Gastrocnemius medialis (tissue), 4 donors: ENCODE results near the gene KAZN. TPM values are rescaled to one million over a fixed set of nuclear protein-coding genes. Genes with fewer than 3 reads are reported as not detected.

Experiments
- ATAC-seq, 2 donors: fragments of 150-250 bp; one replicate each; pipeline ENCODE4 v1.9.1; 2016
- DNase-seq, 2 donors: peaks; one replicate each; pipeline ENCODE4 v3.0.0-alpha.2; 2019
- H3K27ac ChIP-seq, 4 donors: fragments of 200-600 bp; sonication (generic); 1 replicate in 1 of 4; 2 replicates in 3 of 4; pipeline ENCODE4 v1.5.1; 2016 to 2018; ENCODE audit warnings: mild to moderate bottlenecking in 2 of 4, moderate library complexity in 1 of 4
- H3K27me3 ChIP-seq, 3 donors: fragments of 200-600 bp; sonication (generic) in 2 of 3; 1 replicate in 1 of 3; 2 replicates in 2 of 3; pipeline versions ENCODE4 v1.5.1 to v1.6.0; 2016 to 2019; ENCODE audit warnings: mild to moderate bottlenecking in 1 of 3, moderate library complexity in 1 of 3
- H3K36me3 ChIP-seq, 2 donors: fragments of 200-600 bp; sonication (generic) in 1 of 2; one replicate each; pipeline ENCODE4 v1.5.1; 2017 to 2018
- H3K4me1 ChIP-seq, 2 donors: fragments of 200-600 bp; sonication (generic) in 1 of 2; one replicate each; pipeline ENCODE4 v1.5.1; 2016 to 2017; ENCODE audit warnings: mild to moderate bottlenecking in 2 of 2
- H3K4me3 ChIP-seq, 4 donors: fragments of 200-600 bp; sonication (generic) in 3 of 4; 1 replicate in 1 of 4; 2 replicates in 3 of 4; pipeline ENCODE4 v1.5.1; 2016 to 2019; ENCODE audit warnings: mild to moderate bottlenecking in 2 of 4
- H3K9me3 ChIP-seq, 3 donors: fragments of 200-600 bp; sonication (generic) in 2 of 3; 1 replicate in 1 of 3; 2 replicates in 2 of 3; pipeline ENCODE4 v1.5.1; 2016 to 2019
- POLR2A ChIP-seq, 2 donors: fragments of 450-650 bp; IDR thresholded peaks; one replicate each; pipeline ENCODE4 v1.6.1; 2017; ENCODE audit warnings: antibody characterized with exemption in 2 of 2, mild to moderate bottlenecking in 2 of 2, moderate library complexity in 2 of 2
- in situ Hi-C, 4 donors: fragments of 200-750 bp; cut with MboI; loops; one replicate each; pipeline versions ENCODE4 v1.15.0 to v1.8.0; 2017; ENCODE audit warnings: low sequenced_read_pairs in 4 of 4
- intact Hi-C: fragments of 100-400 bp; cut with DNase I; formaldehyde crosslinking; loops from one replicate; pipeline ENCODE4 v1.15.1; 2023; ENCODE audit warnings: low total_unique reads
- total RNA-seq, 4 donors: library from RNA; depleted of rRNA; stranded (reverse); fragments of >200 nt; gene quantifications; one replicate each; pipeline versions ENCODE4 v1.1.0 to v1.2.3, GENCODE V29; 2016
- TF ChIP-seq, protein P1 (sequence below), 5 experiments: fragments of 450-650 bp in 3 of 5; fragments of 200-600 bp in 2 of 5; sonication (generic) in 2 of 5; IDR thresholded peaks in 4 of 5; conservative IDR thresholded peaks in 1 of 5; 1 replicate in 4 of 5; 2 replicates in 1 of 5; pipeline ENCODE4 v1.5.1; 2016 to 2019; ENCODE audit warnings: antibody characterized with exemption in 5 of 5, mild to moderate bottlenecking in 3 of 5, moderate library complexity in 3 of 5

The KAZN gene
- total RNA-seq, 4 donors from 2014 or later, result 0.05 to 2.2 (median 1.00) TPM

- no peak for ATAC-seq
- H3K4me3 ChIP-seq, result no peak overlapping the region
These were observed 165.5 kb downstream of the KAZN start for GRCh38 chr1:14763977-14764376.

DNA sequence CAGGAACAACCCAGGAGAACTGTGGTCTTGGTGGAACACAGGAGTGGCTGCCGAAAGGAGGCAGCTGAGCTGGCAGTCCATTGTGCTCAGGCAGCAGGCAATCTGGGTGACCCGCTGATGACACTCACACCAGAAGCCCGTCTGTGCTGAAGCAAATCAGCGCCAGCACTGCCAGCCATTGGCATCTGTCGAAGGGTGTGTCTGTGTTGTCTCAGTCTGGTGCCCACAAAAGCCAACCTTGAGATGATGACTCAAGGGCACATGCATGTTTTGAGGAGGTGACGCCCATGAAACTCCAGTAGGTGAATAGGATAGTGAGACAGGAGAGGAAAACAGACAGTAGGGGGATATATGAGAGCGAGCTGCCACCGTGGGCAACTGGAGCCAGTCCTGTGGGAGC lies 167.3 kb downstream of the KAZN start:
- in situ Hi-C loops, result no loop called here
- H3K4me1 ChIP-seq, result no peaks in the 10 kb centered on the region
- intact Hi-C loops, result no loop called here
- no peaks in the 10 kb centered on the region for H3K9me3 ChIP-seq
- no peak overlapping the region for H3K4me3 ChIP-seq
- ATAC-seq, result no peak
- H3K27ac ChIP-seq, result no peak overlapping the region
- no peaks in the 10 kb centered on the region for H3K27me3 ChIP-seq
- H3K36me3 ChIP-seq, result no peaks in the 10 kb centered on the region
- TF ChIP-seq, protein P1, sequence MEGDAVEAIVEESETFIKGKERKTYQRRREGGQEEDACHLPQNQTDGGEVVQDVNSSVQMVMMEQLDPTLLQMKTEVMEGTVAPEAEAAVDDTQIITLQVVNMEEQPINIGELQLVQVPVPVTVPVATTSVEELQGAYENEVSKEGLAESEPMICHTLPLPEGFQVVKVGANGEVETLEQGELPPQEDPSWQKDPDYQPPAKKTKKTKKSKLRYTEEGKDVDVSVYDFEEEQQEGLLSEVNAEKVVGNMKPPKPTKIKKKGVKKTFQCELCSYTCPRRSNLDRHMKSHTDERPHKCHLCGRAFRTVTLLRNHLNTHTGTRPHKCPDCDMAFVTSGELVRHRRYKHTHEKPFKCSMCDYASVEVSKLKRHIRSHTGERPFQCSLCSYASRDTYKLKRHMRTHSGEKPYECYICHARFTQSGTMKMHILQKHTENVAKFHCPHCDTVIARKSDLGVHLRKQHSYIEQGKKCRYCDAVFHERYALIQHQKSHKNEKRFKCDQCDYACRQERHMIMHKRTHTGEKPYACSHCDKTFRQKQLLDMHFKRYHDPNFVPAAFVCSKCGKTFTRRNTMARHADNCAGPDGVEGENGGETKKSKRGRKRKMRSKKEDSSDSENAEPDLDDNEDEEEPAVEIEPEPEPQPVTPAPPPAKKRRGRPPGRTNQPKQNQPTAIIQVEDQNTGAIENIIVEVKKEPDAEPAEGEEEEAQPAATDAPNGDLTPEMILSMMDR (IDR thresholded peaks at IDR 0.05 in 4 of 5, conservative IDR thresholded peaks at IDR 0.05 in 1 of 5), result no peak
- TF ChIP-seq POLR2A (IDR thresholded peaks at IDR 0.05), result no peak
- DNase-seq, result no peak

More at GRCh38 chr1:14763977-14764376, 165.5 kb downstream of the KAZN start:
- intact Hi-C loops (no loop called here), in situ Hi-C loops (no loop called here)
- TF ChIP-seq, protein P1 (IDR thresholded peaks at IDR 0.05 in 4 of 5, conservative IDR thresholded peaks at IDR 0.05 in 1 of 5), result no peak
- no peak for TF ChIP-seq POLR2A (IDR thresholded peaks at IDR 0.05)
- H3K27me3 ChIP-seq, result no peaks in the 10 kb centered on the region
- no peaks in the 10 kb centered on the region for H3K36me3 ChIP-seq
- no peaks in the 10 kb centered on the region for H3K4me1 ChIP-seq
- DNase-seq, result no peak
- no peak overlapping the region for H3K27ac ChIP-seq
- no peaks in the 10 kb centered on the region for H3K9me3 ChIP-seq

DNA sequence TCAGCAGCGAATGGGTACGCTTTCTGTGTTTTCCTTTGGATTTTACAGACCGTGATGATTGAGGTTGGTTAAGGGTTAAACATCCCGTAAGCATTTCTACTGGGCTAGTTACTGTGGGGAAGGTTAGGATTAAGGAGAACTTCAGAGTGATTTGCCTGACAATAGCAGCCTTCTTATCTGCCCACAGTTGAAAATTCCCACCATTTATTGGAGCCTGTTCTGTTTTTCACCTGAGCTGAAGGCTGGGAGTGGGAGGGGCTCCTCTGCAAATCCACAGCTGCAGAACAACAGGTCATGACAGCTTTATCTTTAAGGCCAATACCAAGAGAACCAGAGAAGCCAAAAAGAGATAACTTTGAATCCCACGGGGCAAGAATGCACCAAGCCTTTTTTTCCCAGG lies 168.6 kb downstream of the KAZN start:
- Histone ChIP-seq H3K27ac (no peak overlapping the region), H3K4me3 (no peak overlapping the region), H3K36me3 (no peaks in the 10 kb centered on the region), H3K9me3 (no peaks in the 10 kb centered on the region), H3K27me3 (no peaks in the 10 kb centered on the region), H3K4me1 (no peaks in the 10 kb centered on the region)
- DNase-seq, result no peak
- no peak for ATAC-seq
- TF ChIP-seq POLR2A (IDR thresholded peaks at IDR 0.05), result no peak
- TF ChIP-seq, protein P1 (IDR thresholded peaks at IDR 0.05 in 4 of 5, conservative IDR thresholded peaks at IDR 0.05 in 1 of 5), result no peak
- intact Hi-C loops (no loop called here), in situ Hi-C loops (no loop called here)

DNA sequence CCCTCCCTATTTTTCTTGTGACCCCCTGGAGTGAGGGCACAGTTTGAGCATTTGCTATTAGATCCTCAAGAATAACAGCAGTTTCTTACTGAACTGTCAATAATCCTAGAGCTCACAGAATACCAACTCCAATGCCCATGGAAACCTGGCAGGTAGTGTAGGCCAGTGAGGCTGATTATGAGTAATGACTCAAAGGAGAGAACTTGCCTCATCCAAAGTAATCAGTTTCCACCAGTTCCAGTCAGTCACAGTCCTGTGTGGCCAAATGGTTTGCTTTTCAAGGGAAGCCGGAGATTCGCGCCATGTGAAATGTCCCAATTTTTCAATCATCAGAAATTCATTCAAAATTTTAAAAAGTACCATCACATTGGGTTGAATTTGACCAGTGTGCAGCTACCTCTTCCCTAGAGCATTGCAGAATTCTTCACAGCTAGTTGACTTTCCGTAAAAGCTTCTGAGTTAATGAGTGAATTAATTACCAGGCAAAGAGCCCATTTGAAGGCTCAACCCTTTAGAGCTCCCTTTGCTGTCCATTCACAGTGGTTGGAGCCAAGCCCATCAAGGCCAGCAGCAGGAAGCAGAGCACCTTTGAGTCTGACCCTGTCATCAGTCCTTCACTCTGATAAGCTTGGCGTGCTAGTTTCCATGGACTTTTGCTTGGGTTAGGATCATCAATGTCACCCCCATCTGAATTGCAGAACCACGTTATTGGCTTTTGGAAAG lies 170.3 kb downstream of the KAZN start:
- Histone ChIP-seq H3K36me3 (no peaks in the 10 kb centered on the region), H3K27ac (no peak overlapping the region), H3K4me3 (no peak overlapping the region), H3K4me1 (no peaks in the 10 kb centered on the region), H3K9me3 (no peaks in the 10 kb centered on the region), H3K27me3 (no peaks in the 10 kb centered on the region)
- intact Hi-C loops (no loop called here), in situ Hi-C loops (no loop called here)
- TF ChIP-seq, protein P1 (IDR thresholded peaks at IDR 0.05 in 4 of 5, conservative IDR thresholded peaks at IDR 0.05 in 1 of 5), result no peak
- no peak for TF ChIP-seq POLR2A (IDR thresholded peaks at IDR 0.05)
- no peak for ATAC-seq
- DNase-seq, result no peak
